K562 (cell line): ENCODE results near the gene MSN. TPM values are rescaled to one million over a fixed set of nuclear protein-coding genes. Genes with fewer than 3 reads are reported as not detected.

Source experiments
- ATAC-seq: fragments of 200-7000 bp; cut with Tn5 transposase; 3 replicates; pipeline ENCODE4 v1.9.1; 2020; ENCODE audit warnings: moderate library complexity
- BruUV-seq: library from RNA; stranded (reverse); fragments of 400-500 nt; replicated peaks from 2 replicates; lab custom pipeline; 2021; lab: Mats Ljungman, UMichigan
- CTCF ChIA-PET: fragments of 300-600 bp; formaldehyde crosslinking; extraction: SDS; loops from one replicate; lab custom pipeline; 2021; ENCODE audit warnings: low intra/inter-chr PET ratio; lab: Yijun Ruan, JAX
- POLR2A ChIA-PET: fragments of 300-600, 350-650 bp; sonication (Branson Sonifier 250); formaldehyde crosslinking; extraction: SDS; loops from one replicate; lab custom pipeline; 2021; ENCODE audit warnings: antibody characterized with exemption, inconsistent platforms; lab: Yijun Ruan, JAX
- DNase-seq, 4 experiments: peaks; one replicate each; pipeline versions ENCODE4 v3.0.0 to v3.0.0-alpha.2; 2011 to 2018; ENCODE audit warnings: low spot score in 3 of 4, mixed read lengths in 3 of 4; ENCODE audit errors: extremely low read depth in 1 of 4
- FAIRE-seq: peaks from 2 replicates; lab custom pipeline; 2011; peaks lifted over from hg19 to GRCh38; lab: Jason Lieb, UNC
- H2AFZ ChIP-seq: 2 replicates; pipeline ENCODE4 v1.6.0; 2011; ENCODE audit warnings: low read depth, low read length, control low read depth, inconsistent platforms
- H3K27ac ChIP-seq: fragments of 200-600 bp; 3 replicates; pipeline ENCODE4 v1.8.0; 2011; ENCODE audit warnings: low read depth, mild to moderate bottlenecking, control low read depth, inconsistent platforms, low read length, moderate library complexity, mixed read lengths; ENCODE audit errors: extremely low read depth
- H3K27me3 ChIP-seq, 2 experiments: fragments of 300-600 bp in 1 of 2; 2 replicates in 1 of 2; 3 replicates in 1 of 2; pipeline versions ENCODE4 v1.6.0 to v1.8.0; 2011; ENCODE audit warnings: inconsistent platforms in 2 of 2, low read length in 2 of 2, mild to moderate bottlenecking in 1 of 2, mixed read lengths in 1 of 2, moderate library complexity in 1 of 2; ENCODE audit not compliant: control insufficient read depth in 2 of 2, insufficient read depth in 2 of 2
- H3K36me3 ChIP-seq: fragments of 300-600 bp; 3 replicates; pipeline ENCODE4 v1.8.0; 2011; ENCODE audit warnings: mild to moderate bottlenecking, low read length, inconsistent platforms; ENCODE audit not compliant: control insufficient read depth, insufficient read depth
- H3K4me1 ChIP-seq, 2 experiments: fragments of 200-600 bp in 1 of 2; replicated peaks in 1 of 2; 2 replicates in 1 of 2; 3 replicates in 1 of 2; pipeline versions ENCODE4 v1.5.1 to v1.8.0; 2011; ENCODE audit warnings: inconsistent platforms in 2 of 2, low read length in 2 of 2, mild to moderate bottlenecking in 1 of 2, mixed read lengths in 1 of 2, moderate library complexity in 1 of 2; ENCODE audit not compliant: control insufficient read depth in 2 of 2, insufficient read depth in 2 of 2
- H3K4me2 ChIP-seq: 2 replicates; pipeline ENCODE4 v1.6.1; 2011; ENCODE audit warnings: low read length, control low read depth, inconsistent platforms, mixed read lengths; ENCODE audit not compliant: insufficient read depth
- H3K4me3 ChIP-seq: fragments of 200-600 bp; sonication (generic), shearing (Covaris generic); 2 replicates; pipeline ENCODE4 v1.5.1; 2016; ENCODE audit warnings: control low read depth, inconsistent platforms
- H3K79me2 ChIP-seq: fragments of 200-600 bp; 3 replicates; pipeline ENCODE4 v1.8.0; 2011; ENCODE audit warnings: low read length, inconsistent platforms; ENCODE audit not compliant: control insufficient read depth, insufficient read depth
- H3K9ac ChIP-seq, 2 experiments: 2 replicates each; pipeline versions ENCODE4 v1.6.0 to v1.6.1; 2011; ENCODE audit warnings: low read depth in 2 of 2, low read length in 2 of 2, control low read depth in 1 of 2, inconsistent platforms in 1 of 2, mild to moderate bottlenecking in 1 of 2, mixed read lengths in 1 of 2; ENCODE audit not compliant: insufficient read depth in 1 of 2
- H3K9me1 ChIP-seq: one replicate; pipeline ENCODE4 v1.6.0; 2011; ENCODE audit warnings: inconsistent platforms, mild to moderate bottlenecking, low read length, moderate library complexity; ENCODE audit not compliant: control insufficient read depth, insufficient read depth
- H3K9me3 ChIP-seq: replicated peaks from 2 replicates; pipeline ENCODE4 v1.5.1; 2011; ENCODE audit warnings: low read depth, low read length, inconsistent platforms; ENCODE audit not compliant: control insufficient read depth, insufficient read depth
- H4K20me1 ChIP-seq: replicated peaks from 2 replicates; pipeline ENCODE4 v1.6.1; 2011; ENCODE audit warnings: low read length, inconsistent platforms, mixed read lengths; ENCODE audit not compliant: control insufficient read depth, insufficient read depth
- CREBBP ChIP-seq: IDR thresholded peaks from one replicate; pipeline ENCODE4 v1.6.1; 2012; ENCODE audit warnings: low read depth, mild to moderate bottlenecking, control low read depth, inconsistent platforms, low read length
- GABPB2 ChIP-seq: fragments of 250-450 bp; sonication (Bioruptor Pico); conservative IDR thresholded peaks from 2 replicates; pipeline ENCODE4 v1.5.1; 2021; ENCODE audit warnings: mild to moderate bottlenecking
- HNRNPL ChIP-seq: fragments of 200-400 bp; formaldehyde crosslinking; IDR thresholded peaks from 2 replicates; pipeline ENCODE4 v1.6.1; 2017; ENCODE audit warnings: low read depth, mild to moderate bottlenecking, low read length
- MBD2 ChIP-seq: sonication (generic); IDR thresholded peaks from 2 replicates; pipeline ENCODE4 v1.6.1; 2016; ENCODE audit warnings: low read depth, borderline replicate concordance
- NCOR1 ChIP-seq: fragments of 450-650 bp; IDR thresholded peaks from 2 replicates; pipeline ENCODE4 v1.6.1; 2016; ENCODE audit warnings: mild to moderate bottlenecking, moderate library complexity
- SRSF9 ChIP-seq: fragments of 200-400 bp; formaldehyde crosslinking; IDR thresholded peaks from 2 replicates; pipeline ENCODE4 v1.6.1; 2017; ENCODE audit warnings: low read depth, low read length, borderline replicate concordance
- WGBS: fragments of 100-300 bp; shearing (Covaris generic); methylation state at CpG from one replicate; pipeline ENCODE4 v1.1.6; 2016; ENCODE audit warnings: low coverage, mixed read lengths; ENCODE audit not compliant: insufficient coverage; ENCODE audit errors: missing lambda C conversion rate; 5-methylcytosine and 5-hydroxymethylcytosine counted together
- in situ Hi-C: fragments of 300-500 bp; cut with MboI; formaldehyde crosslinking; loops from 4 replicates; pipeline ENCODE4 v1.15.0; 2018; ENCODE audit warnings: inconsistent platforms, mixed read lengths
- intact Hi-C: fragments of 100-400 bp; cut with micrococcal nuclease; formaldehyde crosslinking; loops from 2 replicates; pipeline ENCODE4 v1.14.2; 2022
- polyA plus RNA-seq, 8 experiments: library from polyadenylated mRNA; depleted of rRNA in 4 of 8; stranded (reverse) in 5 of 8; unstranded in 3 of 8; fragments of >200 nt; fragmentation: Nextera tagmentation in 2 of 8; fragmentation: Illumina TruSeq in 1 of 8; extraction: Ambion mirVana in 2 of 8; extraction: Trizol in 1 of 8; gene quantifications; 2 replicates each; pipeline versions ENCODE4 v1.2.1 to v1.2.3, GENCODE V29; 2011 to 2014; ENCODE audit warnings: inconsistent platforms in 1 of 8, missing spikeins in 1 of 8
- total RNA-seq, 7 experiments: library from RNA; depleted of rRNA in 6 of 7; stranded (reverse); fragments of >200 nt in 6 of 7; fragmentation: Illumina TruSeq in 2 of 7; extraction: Trizol in 2 of 7; gene quantifications; 2 replicates each; pipeline versions ENCODE4 v1.2.1 to v1.2.3, GENCODE V29; 2011 to 2021; ENCODE audit warnings: low replicate concordance in 1 of 7
- TF ChIP-seq, protein P1 (sequence below): IDR thresholded peaks from 2 replicates; pipeline ENCODE4 v1.6.1; 2012; ENCODE audit warnings: low read depth, low read length, improper control_type of control experiment, borderline replicate concordance
- TF ChIP-seq, protein P2 (sequence below): IDR thresholded peaks from 2 replicates; pipeline ENCODE4 v1.6.1; 2011; ENCODE audit not compliant: insufficient read length; ENCODE audit errors: extremely low read depth

The MSN gene
- total and polyA plus RNA-seq, 9 of the 15 experiments (the other 6 are each of a cell fraction or from before 2014, with no cell fraction given): 128 to 486 (median 237) TPM

GRCh38 chrX:65697211-65697641 lies 29.8 kb downstream of the MSN start:
- Histone ChIP-seq H3K4me3 (no peak overlapping the region), H4K20me1 (peaks cover 10% of the 10 kb centered on the region), H3K79me2 (peaks cover 93% of the 10 kb centered on the region), H3K4me1 (peaks cover 26 to 41% of the 10 kb centered on the region in 2 experiments), H3K4me2 (peak overlapping the region; percentile 58), H3K27me3 (no peaks in the 10 kb centered on the region), H2AFZ (no peak overlapping the region), H3K9ac (peak overlapping the region; percentile 46 to 64; a peak in 3 of 4 replicates), H3K9me3 (no peaks in the 10 kb centered on the region), H3K36me3 (peaks cover 47% of the 10 kb centered on the region), H3K9me1 (no peaks in the 10 kb centered on the region), H3K27ac (peak overlapping the region; percentile 81)
- 0% methylated on average over 2 of the region's 2 CpGs for WGBS
- intact Hi-C loops: loop anchor here (1.0 to 5.0 kb wide), 2 partner anchors 28 to 310 kb away; no protein-coding TSS in a partner anchor
- TF ChIP-seq HNRNPL: no peak
- TF ChIP-seq GABPB2 (CRISPR knock-in tag): no peak
- TF ChIP-seq, protein P1, sequence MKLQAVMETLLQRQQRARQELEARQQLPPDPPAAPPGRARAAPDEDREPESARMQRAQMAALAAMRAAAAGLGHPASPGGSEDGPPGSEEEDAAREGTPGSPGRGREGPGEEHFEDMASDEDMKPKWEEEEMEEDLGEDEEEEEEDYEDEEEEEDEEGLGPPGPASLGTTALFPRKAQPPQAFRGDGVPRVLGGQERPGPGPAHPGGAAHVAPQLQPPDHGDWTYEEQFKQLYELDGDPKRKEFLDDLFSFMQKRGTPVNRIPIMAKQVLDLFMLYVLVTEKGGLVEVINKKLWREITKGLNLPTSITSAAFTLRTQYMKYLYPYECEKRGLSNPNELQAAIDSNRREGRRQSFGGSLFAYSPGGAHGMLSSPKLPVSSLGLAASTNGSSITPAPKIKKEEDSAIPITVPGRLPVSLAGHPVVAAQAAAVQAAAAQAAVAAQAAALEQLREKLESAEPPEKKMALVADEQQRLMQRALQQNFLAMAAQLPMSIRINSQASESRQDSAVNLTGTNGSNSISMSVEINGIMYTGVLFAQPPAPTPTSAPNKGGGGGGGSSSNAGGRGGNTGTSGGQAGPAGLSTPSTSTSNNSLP: no peak
- no peak for TF ChIP-seq NCOR1
- TF ChIP-seq, protein P2, sequence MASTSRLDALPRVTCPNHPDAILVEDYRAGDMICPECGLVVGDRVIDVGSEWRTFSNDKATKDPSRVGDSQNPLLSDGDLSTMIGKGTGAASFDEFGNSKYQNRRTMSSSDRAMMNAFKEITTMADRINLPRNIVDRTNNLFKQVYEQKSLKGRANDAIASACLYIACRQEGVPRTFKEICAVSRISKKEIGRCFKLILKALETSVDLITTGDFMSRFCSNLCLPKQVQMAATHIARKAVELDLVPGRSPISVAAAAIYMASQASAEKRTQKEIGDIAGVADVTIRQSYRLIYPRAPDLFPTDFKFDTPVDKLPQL: no peak
- no peak for TF ChIP-seq SRSF9
- TF ChIP-seq CREBBP: no peak
- no peak for TF ChIP-seq MBD2
- CTCF ChIA-PET: no interaction called here
- no TSS peak for BruUV-seq
- in situ Hi-C loops: no loop called here
- DNase-seq (no peak), FAIRE-seq (no peak), ATAC-seq (peak; percentile 7; the same call in 1 of the 3 replicates)
- POLR2A ChIA-PET: interaction anchor here (0.9 to 1.5 kb wide), 3 partner anchors 9 to 28 kb away, joined by 3 to 5 read pairs (median 3); no protein-coding TSS in a partner anchor
